HepG2 (cell line): ENCODE results near the gene PRUNE1. TPM values are rescaled to one million over a fixed set of nuclear protein-coding genes. Genes with fewer than 3 reads are reported as not detected.

ENCODE experiments used
- ATF3 ChIP-seq: sonication (generic); formaldehyde crosslinking; IDR thresholded peaks from 2 replicates; pipeline ENCODE4 v1.4.0; 2020; ENCODE audit warnings: missing genetic modification reagents
- ATRX ChIP-seq: sonication (generic); formaldehyde crosslinking; IDR thresholded peaks from 2 replicates; pipeline ENCODE4 v1.4.0; 2020; ENCODE audit warnings: missing genetic modification reagents, borderline replicate concordance
- FOXP1 ChIP-seq, 2 experiments: fragments of 450-650 bp in 1 of 2; IDR thresholded peaks; 2 replicates each; pipeline ENCODE4 v1.6.1; 2017 to 2018; ENCODE audit warnings: antibody characterized with exemption in 1 of 2
- HMGA1 ChIP-seq: sonication (generic); formaldehyde crosslinking; conservative IDR thresholded peaks from 2 replicates; pipeline ENCODE4 v1.4.0; 2020; ENCODE audit warnings: missing genetic modification reagents
- LBX2 ChIP-seq: sonication (generic); formaldehyde crosslinking; IDR thresholded peaks from 2 replicates; pipeline ENCODE4 v1.5.0; 2020; ENCODE audit warnings: missing genetic modification reagents, mild to moderate bottlenecking, borderline replicate concordance
- NR2F1 ChIP-seq, 2 experiments: fragments of 450-650 bp in 1 of 2; formaldehyde crosslinking in 1 of 2; IDR thresholded peaks; 2 replicates each; pipeline versions ENCODE4 v1.5.0 to v1.6.1; 2016 to 2020; ENCODE audit warnings: mild to moderate bottlenecking in 1 of 2, missing compliant biosample characterization in 1 of 2, missing genetic modification reagents in 1 of 2, moderate library complexity in 1 of 2
- SP5 ChIP-seq: IDR thresholded peaks from 2 replicates; pipeline ENCODE4 v1.6.1; 2016; ENCODE audit warnings: low read depth, borderline replicate concordance
- TOPORS ChIP-seq: sonication (generic); formaldehyde crosslinking; IDR thresholded peaks from 2 replicates; pipeline ENCODE4 v1.8.0; 2023; ENCODE audit warnings: mild to moderate bottlenecking, missing genetic modification reagents
- ZNF556 ChIP-seq: sonication (generic); formaldehyde crosslinking; IDR thresholded peaks from 2 replicates; pipeline ENCODE4 v1.4.0; 2020; ENCODE audit warnings: mild to moderate bottlenecking, missing genetic modification reagents, borderline replicate concordance
- ZNF557 ChIP-seq: sonication (generic); formaldehyde crosslinking; IDR thresholded peaks from 2 replicates; pipeline ENCODE4 v1.4.0; 2020; ENCODE audit warnings: missing genetic modification reagents
- ZNF639 ChIP-seq: conservative IDR thresholded peaks from 2 replicates; pipeline ENCODE4 v1.6.1; 2018; ENCODE audit warnings: missing genetic modification reagents
- ZNF7 ChIP-seq: IDR thresholded peaks from 2 replicates; pipeline ENCODE4 v1.6.1; 2016; ENCODE audit warnings: missing biosample characterization, missing genetic modification reagents
- polyA plus RNA-seq, 8 experiments: library from polyadenylated mRNA; depleted of rRNA in 3 of 8; stranded (reverse) in 7 of 8; unstranded in 1 of 8; fragments of >200 nt; fragmentation: Illumina TruSeq in 4 of 8; extraction: Trizol in 4 of 8; gene quantifications; 2 replicates each; pipeline versions ENCODE4 v1.2.1 to v1.2.3, GENCODE V29; 2011 to 2016; ENCODE audit warnings: low read depth in 4 of 8, missing spikeins in 1 of 8, mixed read lengths in 1 of 8; ENCODE audit not compliant: insufficient read depth in 1 of 8
- total RNA-seq, 5 experiments: library from RNA; depleted of rRNA; stranded (reverse); fragments of >200 nt; fragmentation: Illumina TruSeq; extraction: Trizol; gene quantifications; 2 replicates each; pipeline ENCODE4 v1.2.3, GENCODE V29; 2016; ENCODE audit warnings: low read depth in 1 of 5
- TF ChIP-seq, protein P1 (sequence below): sonication (generic); formaldehyde crosslinking; IDR thresholded peaks from 2 replicates; pipeline ENCODE4 v1.5.0; 2020; ENCODE audit warnings: mild to moderate bottlenecking, missing genetic modification reagents, borderline replicate concordance
- TF ChIP-seq, protein P2 (sequence below): sonication (generic); formaldehyde crosslinking; IDR thresholded peaks from 2 replicates; pipeline ENCODE4 v1.5.0; 2020; ENCODE audit warnings: missing genetic modification reagents
- TF ChIP-seq, protein P3 (sequence below): IDR thresholded peaks from 2 replicates; pipeline ENCODE4 v1.6.1; 2016

The PRUNE1 gene
- total and polyA plus RNA-seq, 2 of the 13 experiments (the other 11 are each of a cell fraction or from before 2014, with no cell fraction given) = 19.0 to 31.9 TPM

- TF ChIP-seq SP5 (no peak), TOPORS (no peak), HMGA1 (CRISPR knock-in tag) (no peak), LBX2 (no peak), ZNF557 (CRISPR knock-in tag) (no peak), FOXP1 (IDR thresholded peaks at IDR 0.05) (no peak), FOXP1 (CRISPR knock-in tag; IDR thresholded peaks at IDR 0.05) (peak; percentile 39; the same call in 1 of the 2 replicates), ZNF556 (CRISPR knock-in tag) (no peak), NR2F1 (CRISPR knock-in tag; IDR thresholded peaks at IDR 0.05) (no peak), ZNF7 (CRISPR knock-in tag) (no peak), ZNF639 (CRISPR knock-in tag) (no peak), ATRX (CRISPR knock-in tag) (no peak), ATF3 (CRISPR knock-in tag) (no peak)
- TF ChIP-seq, protein P1, sequence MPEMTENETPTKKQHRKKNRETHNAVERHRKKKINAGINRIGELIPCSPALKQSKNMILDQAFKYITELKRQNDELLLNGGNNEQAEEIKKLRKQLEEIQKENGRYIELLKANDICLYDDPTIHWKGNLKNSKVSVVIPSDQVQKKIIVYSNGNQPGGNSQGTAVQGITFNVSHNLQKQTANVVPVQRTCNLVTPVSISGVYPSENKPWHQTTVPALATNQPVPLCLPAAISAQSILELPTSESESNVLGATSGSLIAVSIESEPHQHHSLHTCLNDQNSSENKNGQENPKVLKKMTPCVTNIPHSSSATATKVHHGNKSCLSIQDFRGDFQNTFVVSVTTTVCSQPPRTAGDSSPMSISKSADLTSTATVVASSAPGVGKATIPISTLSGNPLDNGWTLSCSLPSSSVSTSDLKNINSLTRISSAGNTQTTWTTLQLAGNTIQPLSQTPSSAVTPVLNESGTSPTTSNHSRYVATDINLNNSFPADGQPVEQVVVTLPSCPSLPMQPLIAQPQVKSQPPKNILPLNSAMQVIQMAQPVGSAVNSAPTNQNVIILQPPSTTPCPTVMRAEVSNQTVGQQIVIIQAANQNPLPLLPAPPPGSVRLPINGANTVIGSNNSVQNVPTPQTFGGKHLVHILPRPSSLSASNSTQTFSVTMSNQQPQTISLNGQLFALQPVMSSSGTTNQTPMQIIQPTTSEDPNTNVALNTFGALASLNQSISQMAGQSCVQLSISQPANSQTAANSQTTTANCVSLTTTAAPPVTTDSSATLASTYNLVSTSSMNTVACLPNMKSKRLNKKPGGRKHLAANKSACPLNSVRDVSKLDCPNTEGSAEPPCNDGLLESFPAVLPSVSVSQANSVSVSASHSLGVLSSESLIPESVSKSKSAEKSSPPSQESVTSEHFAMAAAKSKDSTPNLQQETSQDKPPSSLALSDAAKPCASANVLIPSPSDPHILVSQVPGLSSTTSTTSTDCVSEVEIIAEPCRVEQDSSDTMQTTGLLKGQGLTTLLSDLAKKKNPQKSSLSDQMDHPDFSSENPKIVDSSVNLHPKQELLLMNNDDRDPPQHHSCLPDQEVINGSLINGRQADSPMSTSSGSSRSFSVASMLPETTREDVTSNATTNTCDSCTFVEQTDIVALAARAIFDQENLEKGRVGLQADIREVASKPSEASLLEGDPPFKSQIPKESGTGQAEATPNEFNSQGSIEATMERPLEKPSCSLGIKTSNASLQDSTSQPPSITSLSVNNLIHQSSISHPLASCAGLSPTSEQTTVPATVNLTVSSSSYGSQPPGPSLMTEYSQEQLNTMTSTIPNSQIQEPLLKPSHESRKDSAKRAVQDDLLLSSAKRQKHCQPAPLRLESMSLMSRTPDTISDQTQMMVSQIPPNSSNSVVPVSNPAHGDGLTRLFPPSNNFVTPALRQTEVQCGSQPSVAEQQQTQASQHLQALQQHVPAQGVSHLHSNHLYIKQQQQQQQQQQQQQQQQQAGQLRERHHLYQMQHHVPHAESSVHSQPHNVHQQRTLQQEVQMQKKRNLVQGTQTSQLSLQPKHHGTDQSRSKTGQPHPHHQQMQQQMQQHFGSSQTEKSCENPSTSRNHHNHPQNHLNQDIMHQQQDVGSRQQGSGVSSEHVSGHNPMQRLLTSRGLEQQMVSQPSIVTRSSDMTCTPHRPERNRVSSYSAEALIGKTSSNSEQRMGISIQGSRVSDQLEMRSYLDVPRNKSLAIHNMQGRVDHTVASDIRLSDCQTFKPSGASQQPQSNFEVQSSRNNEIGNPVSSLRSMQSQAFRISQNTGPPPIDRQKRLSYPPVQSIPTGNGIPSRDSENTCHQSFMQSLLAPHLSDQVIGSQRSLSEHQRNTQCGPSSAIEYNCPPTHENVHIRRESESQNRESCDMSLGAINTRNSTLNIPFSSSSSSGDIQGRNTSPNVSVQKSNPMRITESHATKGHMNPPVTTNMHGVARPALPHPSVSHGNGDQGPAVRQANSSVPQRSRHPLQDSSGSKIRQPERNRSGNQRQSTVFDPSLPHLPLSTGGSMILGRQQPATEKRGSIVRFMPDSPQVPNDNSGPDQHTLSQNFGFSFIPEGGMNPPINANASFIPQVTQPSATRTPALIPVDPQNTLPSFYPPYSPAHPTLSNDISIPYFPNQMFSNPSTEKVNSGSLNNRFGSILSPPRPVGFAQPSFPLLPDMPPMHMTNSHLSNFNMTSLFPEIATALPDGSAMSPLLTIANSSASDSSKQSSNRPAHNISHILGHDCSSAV (CRISPR knock-in tag) = 0 out of 2 replicates have a peak, but pooled peaks have one; percentile 41
- TF ChIP-seq, protein P2, sequence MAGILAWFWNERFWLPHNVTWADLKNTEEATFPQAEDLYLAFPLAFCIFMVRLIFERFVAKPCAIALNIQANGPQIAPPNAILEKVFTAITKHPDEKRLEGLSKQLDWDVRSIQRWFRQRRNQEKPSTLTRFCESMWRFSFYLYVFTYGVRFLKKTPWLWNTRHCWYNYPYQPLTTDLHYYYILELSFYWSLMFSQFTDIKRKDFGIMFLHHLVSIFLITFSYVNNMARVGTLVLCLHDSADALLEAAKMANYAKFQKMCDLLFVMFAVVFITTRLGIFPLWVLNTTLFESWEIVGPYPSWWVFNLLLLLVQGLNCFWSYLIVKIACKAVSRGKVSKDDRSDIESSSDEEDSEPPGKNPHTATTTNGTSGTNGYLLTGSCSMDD (CRISPR knock-in tag) = no peak
- TF ChIP-seq, protein P3, sequence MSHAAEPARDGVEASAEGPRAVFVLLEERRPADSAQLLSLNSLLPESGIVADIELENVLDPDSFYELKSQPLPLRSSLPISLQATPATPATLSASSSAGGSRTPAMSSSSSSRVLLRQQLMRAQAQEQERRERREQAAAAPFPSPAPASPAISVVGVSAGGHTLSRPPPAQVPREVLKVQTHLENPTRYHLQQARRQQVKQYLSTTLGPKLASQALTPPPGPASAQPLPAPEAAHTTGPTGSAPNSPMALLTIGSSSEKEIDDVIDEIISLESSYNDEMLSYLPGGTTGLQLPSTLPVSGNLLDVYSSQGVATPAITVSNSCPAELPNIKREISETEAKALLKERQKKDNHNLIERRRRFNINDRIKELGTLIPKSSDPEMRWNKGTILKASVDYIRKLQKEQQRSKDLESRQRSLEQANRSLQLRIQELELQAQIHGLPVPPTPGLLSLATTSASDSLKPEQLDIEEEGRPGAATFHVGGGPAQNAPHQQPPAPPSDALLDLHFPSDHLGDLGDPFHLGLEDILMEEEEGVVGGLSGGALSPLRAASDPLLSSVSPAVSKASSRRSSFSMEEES (CRISPR knock-in tag) = no peak
Measured at GRCh38 chr1:151006327-151007052, 1.8 kb upstream of the PRUNE1 start, which contains the start of gene MINDY1 (continued).
